Colonic mucosa (tissue), 4 donors: ENCODE results near the gene FRMD5. TPM values are rescaled to one million over a fixed set of nuclear protein-coding genes. Genes with fewer than 3 reads are reported as not detected.
"Not testable (repeated sequence)": the region's sequence is repeated elsewhere in the genome, so short reads cannot be mapped to it uniquely, and the experiment has no call there.

Experiments used
- DNase-seq: peaks from one replicate; pipeline ENCODE4 v3.0.0-alpha.2; 2020
- H3K27ac ChIP-seq: fragments of 200-600 bp; one replicate; pipeline ENCODE4 v1.8.0; 2021
- H3K27me3 ChIP-seq: fragments of 200-600 bp; one replicate; pipeline ENCODE4 v1.8.0; 2021
- H3K36me3 ChIP-seq: fragments of 200-600 bp; one replicate; pipeline ENCODE4 v1.8.0; 2021
- H3K4me1 ChIP-seq: fragments of 200-600 bp; one replicate; pipeline ENCODE4 v1.8.0; 2021; ENCODE audit warnings: mild to moderate bottlenecking
- H3K4me3 ChIP-seq: fragments of 200-600 bp; one replicate; pipeline ENCODE4 v1.8.0; 2021
- H3K9ac ChIP-seq, 2 donors: one replicate each; pipeline ENCODE4 v1.7.0; 2013; ENCODE audit warnings: control low read depth in 2 of 2, low read depth in 2 of 2, low read length in 2 of 2
- H3K9me3 ChIP-seq: fragments of 200-600 bp; one replicate; pipeline ENCODE4 v1.8.0; 2021
- CTCF ChIP-seq: fragments of 200-600 bp; IDR thresholded peaks from one replicate; pipeline ENCODE4 v1.8.0; 2022; ENCODE audit warnings: antibody characterized with exemption, mild to moderate bottlenecking
- intact Hi-C: fragments of 100-400 bp; cut with DNase I; formaldehyde crosslinking; loops from one replicate; pipeline ENCODE4 v1.14.1; 2022
- total RNA-seq, 2 donors: library from RNA; stranded (reverse); fragmentation: NEBNext Ultra II Directional in 1 of 2; extraction: Animal tissue kit (Norgen Biotek cat#: 25700) in 1 of 2; gene quantifications; one replicate each; pipeline ENCODE4 v1.2.1, GENCODE V29; 2021
- donor health status: healthy.
- donor health status: DM: no; HTN: no; CAD: no.
- donor health status: DM: no; HTN: no; CAD: no.

The FRMD5 gene
- total RNA-seq, 2 donors from 2014 or later: 2.9 to 3.4 TPM

- no peak overlapping the region for H3K4me3 ChIP-seq
- no peaks in the 10 kb centered on the region for H3K27me3 ChIP-seq
- H3K9me3 ChIP-seq: no peaks in the 10 kb centered on the region
- DNase-seq: no peak
- intact Hi-C loops: no loop called here
- no peak overlapping the region for H3K9ac ChIP-seq
- H3K36me3 ChIP-seq: no peaks in the 10 kb centered on the region
- H3K4me1 ChIP-seq: peaks cover 14% of the 10 kb centered on the region
- no peak overlapping the region for H3K27ac ChIP-seq
- no peak for TF ChIP-seq CTCF
Observed at GRCh38 chr15:43828061-43828657, 366.9 kb downstream of the FRMD5 start.

GRCh38 chr15:43826508-43827341, 368.3 kb downstream of the FRMD5 start, which contains the start of gene WDR76:
TSS of gene WDR76 (plus strand) at chr15:43827002. CDS start at chr15:43827033, 31 bp downstream.
- peak within 1 kb of the TSS; percentile 53 for H3K27ac ChIP-seq
- DNase-seq: peak; percentile 88
- intact Hi-C loops: no loop called here
- peak within 1 kb of the TSS; percentile 49 for H3K4me3 ChIP-seq
- H3K9ac ChIP-seq: peak within 1 kb of the TSS; percentile 51 to 71
- no peaks in the 10 kb centered on the region for H3K36me3 ChIP-seq
- H3K27me3 ChIP-seq: no peaks in the 10 kb centered on the region
- TF ChIP-seq CTCF: no peak
- H3K9me3 ChIP-seq: no peaks in the 10 kb centered on the region
- H3K4me1 ChIP-seq: peaks cover 14% of the 10 kb centered on the region

GRCh38 chr15:43826029-43826507, 369.0 kb downstream of the FRMD5 start:
- TF ChIP-seq CTCF: no peak
- intact Hi-C loops: no loop called here
- Histone ChIP-seq H3K27me3 (no peaks in the 10 kb centered on the region), H3K4me1 (peaks cover 14% of the 10 kb centered on the region), H3K9me3 (no peaks in the 10 kb centered on the region), H3K36me3 (no peaks in the 10 kb centered on the region), H3K27ac (peak overlapping the region; percentile 53), H3K9ac (no peak overlapping the region), H3K4me3 (peak overlapping the region; percentile 49)
- no peak for DNase-seq

GRCh38 chr15:43825305-43825704, 369.8 kb downstream of the FRMD5 start:
- H3K9ac ChIP-seq, H3K27me3 ChIP-seq, intact Hi-C loops, H3K4me3 ChIP-seq, H3K9me3 ChIP-seq, DNase-seq, H3K36me3 ChIP-seq, H3K27ac ChIP-seq: not testable (repeated sequence)
- H3K4me1 ChIP-seq: peaks cover 14% of the 10 kb centered on the region

- DNase-seq: peak; percentile 95
- Histone ChIP-seq H3K27me3 (no peaks in the 10 kb centered on the region), H3K4me1 (peaks cover 14% of the 10 kb centered on the region), H3K9me3 (no peaks in the 10 kb centered on the region), H3K4me3 (peak within 1 kb of the TSS; percentile 68), H3K9ac (peak within 1 kb of the TSS; percentile 71 to 90), H3K27ac (peak within 1 kb of the TSS; percentile 87), H3K36me3 (no peaks in the 10 kb centered on the region)
- intact Hi-C loops: no loop called here
- TF ChIP-seq CTCF: no peak
Observed at GRCh38 chr15:43824302-43825246, 370.5 kb downstream of the FRMD5 start, which contains the start of gene MFAP1. TSS of gene MFAP1 (minus strand) at chr15:43824690. CDS start at chr15:43824569, 121 bp downstream.
